Activated T-cell treated with anti-CD3 and anti-CD28 coated beads, Interleukin-2, amount 50 U/mL, for 4 hours (primary cell): ENCODE data around the gene G2E3. TPM values are rescaled to one million over a fixed set of nuclear protein-coding genes. Genes with fewer than 3 reads are reported as not detected.

Source experiments
- total RNA-seq, 3 donors: library from RNA; stranded (reverse); gene quantifications; one replicate each; pipeline ENCODE4 v1.2.1, GENCODE V29; 2021

The G2E3 gene
- total RNA-seq, 3 donors from 2014 or later = 11.6 to 16.5 (median 16.0) TPM

Other genes with a start within 250 kb of the G2E3 start
- gene SCFD1, start 63.2 kb downstream of the G2E3 start, total RNA-seq = 10 to 100 TPM; 65.2 to 76.9 (median 73.5) TPM